Breast epithelium (tissue), 3 donors: Measurements from ENCODE around the gene DCLK1.

Experiments used
- POLR2A ChIP-seq: fragments of 450-650 bp; IDR thresholded peaks from one replicate; pipeline ENCODE4 v1.6.1; 2016; ENCODE audit warnings: antibody characterized with exemption, mild to moderate bottlenecking, moderate library complexity
- TF ChIP-seq, protein P1 (sequence below), 3 donors: fragments of 450-650 bp; IDR thresholded peaks; one replicate each; pipeline ENCODE4 v1.5.1; 2016 to 2017; ENCODE audit warnings: antibody characterized with exemption in 3 of 3, mild to moderate bottlenecking in 3 of 3, moderate library complexity in 3 of 3

DNA sequence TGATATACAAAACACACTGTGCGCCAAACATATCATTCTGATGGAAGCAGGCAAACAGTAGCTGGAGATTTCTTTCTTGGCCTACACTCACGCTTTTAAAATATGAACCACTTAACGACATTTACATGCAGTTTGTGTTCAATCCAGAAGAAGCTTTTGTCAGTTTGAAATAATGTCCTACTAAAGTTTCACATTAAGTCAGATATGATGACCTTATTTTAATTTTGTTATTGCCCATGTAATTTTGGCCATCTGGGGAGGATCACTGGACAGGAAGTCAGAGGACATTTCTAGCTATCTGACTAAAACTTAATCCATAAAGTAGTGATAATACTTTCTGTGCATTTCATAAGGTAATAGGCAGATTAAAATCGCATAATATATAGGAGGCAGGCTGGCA lies 98.1 kb downstream of the DCLK1 start:
- TF ChIP-seq, protein P1, sequence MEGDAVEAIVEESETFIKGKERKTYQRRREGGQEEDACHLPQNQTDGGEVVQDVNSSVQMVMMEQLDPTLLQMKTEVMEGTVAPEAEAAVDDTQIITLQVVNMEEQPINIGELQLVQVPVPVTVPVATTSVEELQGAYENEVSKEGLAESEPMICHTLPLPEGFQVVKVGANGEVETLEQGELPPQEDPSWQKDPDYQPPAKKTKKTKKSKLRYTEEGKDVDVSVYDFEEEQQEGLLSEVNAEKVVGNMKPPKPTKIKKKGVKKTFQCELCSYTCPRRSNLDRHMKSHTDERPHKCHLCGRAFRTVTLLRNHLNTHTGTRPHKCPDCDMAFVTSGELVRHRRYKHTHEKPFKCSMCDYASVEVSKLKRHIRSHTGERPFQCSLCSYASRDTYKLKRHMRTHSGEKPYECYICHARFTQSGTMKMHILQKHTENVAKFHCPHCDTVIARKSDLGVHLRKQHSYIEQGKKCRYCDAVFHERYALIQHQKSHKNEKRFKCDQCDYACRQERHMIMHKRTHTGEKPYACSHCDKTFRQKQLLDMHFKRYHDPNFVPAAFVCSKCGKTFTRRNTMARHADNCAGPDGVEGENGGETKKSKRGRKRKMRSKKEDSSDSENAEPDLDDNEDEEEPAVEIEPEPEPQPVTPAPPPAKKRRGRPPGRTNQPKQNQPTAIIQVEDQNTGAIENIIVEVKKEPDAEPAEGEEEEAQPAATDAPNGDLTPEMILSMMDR (IDR thresholded peaks at IDR 0.05), result no peak
- no peak for TF ChIP-seq POLR2A
